Keratinocyte (primary cell): ENCODE results near the gene ZFX. TPM values are rescaled to one million over a fixed set of nuclear protein-coding genes. Genes with fewer than 3 reads are reported as not detected.

Experiments used
- DNase-seq: peaks from one replicate; pipeline ENCODE4 v3.0.0-alpha.2; 2011; ENCODE audit warnings: low read depth, missing footprints, low spot score
- FAIRE-seq: peaks from 2 replicates; lab custom pipeline; 2011; peaks lifted over from hg19 to GRCh38; lab: Jason Lieb, UNC
- H2AFZ ChIP-seq: 2 replicates; pipeline ENCODE4 v1.6.0; 2012; ENCODE audit warnings: low read length, control low read depth, inconsistent platforms; ENCODE audit not compliant: control insufficient read depth
- H3K27ac ChIP-seq: 2 replicates; pipeline ENCODE4 v1.5.1; 2011; ENCODE audit warnings: low read length; ENCODE audit not compliant: control insufficient read depth, insufficient read depth
- H3K27me3 ChIP-seq: 3 replicates; pipeline ENCODE4 v1.6.0; 2011; ENCODE audit warnings: low read length; ENCODE audit not compliant: control insufficient read depth, insufficient read depth; ENCODE audit errors: extremely low read depth
- H3K36me3 ChIP-seq, 2 experiments: 2 replicates in 1 of 2; 3 replicates in 1 of 2; pipeline ENCODE4 v1.5.1; 2011; ENCODE audit warnings: low read length in 2 of 2, mild to moderate bottlenecking in 1 of 2; ENCODE audit not compliant: control insufficient read depth in 2 of 2, insufficient read depth in 2 of 2; ENCODE audit errors: extremely low read depth in 1 of 2
- H3K4me1 ChIP-seq: 3 replicates; pipeline ENCODE4 v1.5.1; 2011; ENCODE audit warnings: low read length; ENCODE audit not compliant: control insufficient read depth, insufficient read depth; ENCODE audit errors: extremely low read depth
- H3K4me2 ChIP-seq: 3 replicates; pipeline ENCODE4 v1.6.0; 2011; ENCODE audit warnings: low read depth, low read length; ENCODE audit not compliant: control insufficient read depth, insufficient read depth; ENCODE audit errors: extremely low read depth
- H3K4me3 ChIP-seq, 3 experiments: fragments of 200-600 bp in 1 of 3; sonication (generic) in 1 of 3; 2 replicates in 2 of 3; 3 replicates in 1 of 3; pipeline ENCODE4 v1.5.1; 2011 to 2016; ENCODE audit warnings: low read length in 3 of 3, mild to moderate bottlenecking in 3 of 3, control low read depth in 2 of 3, inconsistent platforms in 1 of 3, low read depth in 1 of 3, mixed read lengths in 1 of 3, mixed run types in 1 of 3, moderate library complexity in 1 of 3; ENCODE audit not compliant: control insufficient read depth in 2 of 3, insufficient read depth in 2 of 3; ENCODE audit errors: extremely low read depth in 1 of 3
- H3K79me2 ChIP-seq: 2 replicates; pipeline ENCODE4 v1.6.0; 2012; ENCODE audit warnings: low read length; ENCODE audit not compliant: control insufficient read depth, insufficient read depth
- H3K9ac ChIP-seq: 3 replicates; pipeline ENCODE4 v1.6.0; 2011; ENCODE audit warnings: low read length; ENCODE audit not compliant: control insufficient read depth, insufficient read depth; ENCODE audit errors: extremely low read depth
- H3K9me1 ChIP-seq: 3 replicates; pipeline ENCODE4 v1.6.0; 2011; ENCODE audit warnings: low read length; ENCODE audit not compliant: control insufficient read depth, insufficient read depth; ENCODE audit errors: extremely low read depth
- H3K9me3 ChIP-seq: 2 replicates; pipeline ENCODE4 v1.5.1; 2012; ENCODE audit warnings: low read depth, low read length; ENCODE audit not compliant: control insufficient read depth
- H4K20me1 ChIP-seq: 3 replicates; pipeline ENCODE4 v1.6.0; 2011; ENCODE audit warnings: low read length; ENCODE audit not compliant: control insufficient read depth, insufficient read depth; ENCODE audit errors: extremely low read depth
- EZH2 ChIP-seq: IDR thresholded peaks from one replicate; pipeline ENCODE4 v1.6.1; 2012; ENCODE audit warnings: inconsistent platforms, mild to moderate bottlenecking, low read length, moderate library complexity
- dilution Hi-C: fragments of 300-500 bp; cut with MboI; formaldehyde crosslinking; loops from one replicate; pipeline ENCODE4 v1.7.0; 2020; ENCODE audit warnings: low sequenced_read_pairs; ENCODE audit not compliant: extremely low pct_ligation_motif_present
- polyA plus RNA-seq, 5 experiments: library from polyadenylated mRNA; depleted of rRNA in 3 of 5; stranded (reverse) in 3 of 5; stranded (forward) in 1 of 5; unstranded in 1 of 5; fragments of >200 nt; gene quantifications; 1 replicate in 1 of 5; 2 replicates in 3 of 5; 3 replicates in 1 of 5; pipeline versions ENCODE4 v1.2.1 to v1.2.3, GENCODE V29; 2011 to 2012; ENCODE audit warnings: missing spikeins in 2 of 5, low read depth in 1 of 5, low replicate concordance in 1 of 5
- TF ChIP-seq, protein P1 (sequence below), 3 experiments: IDR thresholded peaks in 1 of 3; conservative IDR thresholded peaks in 1 of 3; optimal IDR thresholded peaks in 1 of 3; 2 replicates in 2 of 3; 3 replicates in 1 of 3; pipeline versions ENCODE3 to v1.5.1; 2011; ENCODE audit warnings: low read length in 3 of 3, mild to moderate bottlenecking in 3 of 3, moderate library complexity in 2 of 3, control low read depth in 1 of 3, inconsistent platforms in 1 of 3; ENCODE audit not compliant: insufficient read depth in 2 of 3; ENCODE audit errors: extremely low read depth in 1 of 3

ZFX gene
- polyA plus RNA-seq, 1 donor (not counting 4 experiments of a cell fraction or from before 2014, with no cell fraction given) = 24.3 TPM

GRCh38 chrX:24146283-24146949, 3.1 kb upstream of the ZFX start:
- Histone ChIP-seq H3K36me3 (no peaks in the 10 kb centered on the region), H3K4me3 (peak overlapping the region in 1 of 3 experiments; percentile 36), H2AFZ (peak overlapping the region; percentile 85), H4K20me1 (peaks cover 7% of the 10 kb centered on the region), H3K9me3 (no peaks in the 10 kb centered on the region), H3K27ac (peak overlapping the region; percentile 66), H3K4me1 (peaks cover 31% of the 10 kb centered on the region), H3K27me3 (no peaks in the 10 kb centered on the region), H3K9me1 (no peaks in the 10 kb centered on the region), H3K79me2 (peaks cover 11% of the 10 kb centered on the region), H3K9ac (peak overlapping the region; percentile 49), H3K4me2 (peak overlapping the region; percentile 58)
- FAIRE-seq = peak; percentile 43
- dilution Hi-C loops = no loop called here
- TF ChIP-seq EZH2 = no peak
- TF ChIP-seq, protein P1, sequence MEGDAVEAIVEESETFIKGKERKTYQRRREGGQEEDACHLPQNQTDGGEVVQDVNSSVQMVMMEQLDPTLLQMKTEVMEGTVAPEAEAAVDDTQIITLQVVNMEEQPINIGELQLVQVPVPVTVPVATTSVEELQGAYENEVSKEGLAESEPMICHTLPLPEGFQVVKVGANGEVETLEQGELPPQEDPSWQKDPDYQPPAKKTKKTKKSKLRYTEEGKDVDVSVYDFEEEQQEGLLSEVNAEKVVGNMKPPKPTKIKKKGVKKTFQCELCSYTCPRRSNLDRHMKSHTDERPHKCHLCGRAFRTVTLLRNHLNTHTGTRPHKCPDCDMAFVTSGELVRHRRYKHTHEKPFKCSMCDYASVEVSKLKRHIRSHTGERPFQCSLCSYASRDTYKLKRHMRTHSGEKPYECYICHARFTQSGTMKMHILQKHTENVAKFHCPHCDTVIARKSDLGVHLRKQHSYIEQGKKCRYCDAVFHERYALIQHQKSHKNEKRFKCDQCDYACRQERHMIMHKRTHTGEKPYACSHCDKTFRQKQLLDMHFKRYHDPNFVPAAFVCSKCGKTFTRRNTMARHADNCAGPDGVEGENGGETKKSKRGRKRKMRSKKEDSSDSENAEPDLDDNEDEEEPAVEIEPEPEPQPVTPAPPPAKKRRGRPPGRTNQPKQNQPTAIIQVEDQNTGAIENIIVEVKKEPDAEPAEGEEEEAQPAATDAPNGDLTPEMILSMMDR (optimal IDR thresholded peaks at IDR 0.05 in 1 of 3, IDR thresholded peaks at IDR 0.05 in 1 of 3, conservative IDR thresholded peaks at IDR 0.05 in 1 of 3; ENCODE audit: extremely low read depth in 1 of 3, insufficient read depth in 2 of 3, low read length in 3 of 3) = no peak
- DNase-seq = no peak

DNA sequence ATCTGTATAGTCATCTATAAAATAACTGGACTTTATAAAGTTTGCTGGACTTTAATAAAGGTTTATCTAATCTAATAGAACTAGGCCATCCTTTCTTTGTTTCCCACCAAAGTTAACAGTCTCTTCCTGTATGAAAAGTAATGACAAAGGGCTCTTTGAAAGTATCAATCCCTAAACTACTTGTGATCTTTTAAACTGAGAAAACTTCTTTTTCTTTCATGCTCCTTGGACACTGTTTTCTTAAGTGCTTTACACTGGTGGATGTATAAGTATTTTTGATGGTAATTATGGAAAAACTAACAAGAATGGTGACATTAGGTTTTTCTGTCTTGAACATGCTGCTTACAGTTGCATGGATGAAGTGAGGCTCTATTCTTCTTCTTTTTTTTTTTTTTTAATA, 2.4 kb upstream of the ZFX start:
- H3K9me3 ChIP-seq = no peaks in the 10 kb centered on the region

More for the DNA sequence above, 2.4 kb upstream of the ZFX start:
- Histone ChIP-seq H3K4me3 (no peak overlapping the region), H3K4me1 (peaks cover 36% of the 10 kb centered on the region), H3K9ac (no peak overlapping the region), H3K36me3 (peaks cover 0 to 3% of the 10 kb centered on the region in 2 experiments), H3K27me3 (no peaks in the 10 kb centered on the region), H3K27ac (peak overlapping the region; percentile 66), H3K9me1 (no peaks in the 10 kb centered on the region), H2AFZ (peak overlapping the region; percentile 49), H3K79me2 (peaks cover 19% of the 10 kb centered on the region), H3K4me2 (no peak overlapping the region), H4K20me1 (peaks cover 14% of the 10 kb centered on the region)
- no peak for FAIRE-seq
- dilution Hi-C loops = no loop called here
- no peak for DNase-seq
- no peak for TF ChIP-seq EZH2
- TF ChIP-seq, protein P1 (optimal IDR thresholded peaks at IDR 0.05 in 1 of 3, IDR thresholded peaks at IDR 0.05 in 1 of 3, conservative IDR thresholded peaks at IDR 0.05 in 1 of 3; ENCODE audit: extremely low read depth in 1 of 3, insufficient read depth in 2 of 3, low read length in 3 of 3) = no peak
